AG09319 (cell line): ENCODE data around the gene ARHGAP26.

ENCODE experiments used
- DNase-seq: peaks from one replicate; pipeline ENCODE4 v3.0.0-alpha.2; 2010; ENCODE audit warnings: low read depth; ENCODE audit errors: extremely low read depth
- CTCF ChIP-seq: IDR thresholded peaks from 2 replicates; pipeline ENCODE4 v1.5.1; 2011; ENCODE audit warnings: low read depth, mild to moderate bottlenecking, inconsistent platforms, low read length, moderate library complexity

ARHGAP26 gene

GRCh38 chr5:143051244-143052058, 281.3 kb downstream of the ARHGAP26 start:
- TF ChIP-seq CTCF, result no peak
- DNase-seq, result peak; percentile 83

DNA sequence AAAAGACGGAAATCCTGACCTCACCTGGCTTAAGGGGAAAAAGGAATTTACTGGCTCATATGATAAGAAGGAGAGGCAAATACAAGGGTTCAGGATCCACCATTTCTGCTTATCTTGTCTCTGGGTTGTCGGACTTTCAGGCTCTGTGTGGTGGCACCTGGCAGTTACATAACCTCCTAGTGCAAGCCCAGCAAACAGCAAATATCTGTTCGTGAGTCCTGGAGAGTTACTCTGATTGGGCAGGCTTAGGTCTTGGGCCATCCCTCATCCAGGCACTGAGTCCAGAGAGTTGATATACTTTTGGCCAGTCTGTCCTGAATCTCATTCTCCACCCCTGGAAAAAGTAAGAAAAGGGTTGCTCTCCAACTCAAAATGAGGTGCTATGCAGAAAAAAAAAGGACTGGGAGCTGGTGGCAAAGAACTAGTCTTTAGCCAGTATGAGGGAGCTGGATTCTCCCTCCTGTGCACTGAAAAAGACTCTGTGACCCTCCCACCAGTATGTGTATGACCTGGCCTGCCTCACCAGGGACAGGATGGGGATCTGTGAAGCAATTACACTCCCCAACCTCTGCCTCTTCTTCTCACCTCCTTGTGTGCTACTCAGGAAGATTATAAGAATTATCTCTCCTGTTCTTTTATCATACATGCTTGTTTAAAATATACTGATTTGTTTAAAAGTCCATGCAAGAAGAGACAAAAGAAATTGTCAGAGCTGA, 282.9 kb downstream of the ARHGAP26 start:
- TF ChIP-seq CTCF, result no peak
- DNase-seq, result no peak

GRCh38 chr5:143053780-143054179, 283.6 kb downstream of the ARHGAP26 start:
- no peak for TF ChIP-seq CTCF
- DNase-seq, result no peak

- TF ChIP-seq CTCF, result no peak
- no peak for DNase-seq
These were observed 284.3 kb downstream of the ARHGAP26 start for GRCh38 chr5:143054480-143054941.

- no peak for TF ChIP-seq CTCF
- DNase-seq, result no peak
These were observed 285.6 kb downstream of the ARHGAP26 start for GRCh38 chr5:143055596-143056338.

DNA sequence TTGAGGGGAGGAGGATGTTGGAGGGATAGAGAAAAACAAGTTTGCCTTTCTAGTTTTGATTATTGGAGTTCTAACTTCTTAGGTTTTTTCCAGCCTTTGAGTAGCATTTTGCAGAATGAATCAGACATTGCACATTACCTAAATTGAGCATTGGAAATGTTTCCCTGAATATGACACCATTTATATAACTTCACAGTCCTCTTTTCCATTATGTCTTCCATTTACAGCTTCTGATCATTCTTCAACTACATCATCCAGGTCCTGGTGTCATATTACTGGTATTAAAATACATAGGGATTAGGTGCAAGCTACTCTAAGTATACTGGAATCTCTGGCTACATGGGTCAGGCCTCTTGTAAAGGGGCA, 286.1 kb downstream of the ARHGAP26 start:
- no peak for TF ChIP-seq CTCF
- DNase-seq, result no peak
